ENCODE results near the gene SERPINB5.

The SERPINB5 gene

GRCh38 chr18:63550068-63550467, 73.3 kb downstream of the SERPINB5 start:
- no peak for TF ChIP-seq CTCF (IDR thresholded peaks at IDR 0.05; ENCODE audit: low read length, missing control alignments)
- no peak overlapping the region for H3K4me3 ChIP-seq (replicated peaks; ENCODE audit: low read depth, low read length)
- no peak for DNase-seq (ENCODE audit: low read depth)

- no peak for TF ChIP-seq CTCF (IDR thresholded peaks at IDR 0.05; ENCODE audit: low read length, missing control alignments)
- no peak overlapping the region for H3K4me3 ChIP-seq (replicated peaks; ENCODE audit: low read depth, low read length)
- no peak for DNase-seq (ENCODE audit: low read depth)
These were observed 75.0 kb downstream of the SERPINB5 start for GRCh38 chr18:63551769-63552168.

GRCh38 chr18:63552581-63552980, 75.8 kb downstream of the SERPINB5 start:
- no peak for TF ChIP-seq CTCF (IDR thresholded peaks at IDR 0.05; ENCODE audit: low read length, missing control alignments)
- no peak overlapping the region for H3K4me3 ChIP-seq (replicated peaks; ENCODE audit: low read depth, low read length)
- no peak for DNase-seq (ENCODE audit: low read depth)

GRCh38 chr18:63553081-63553480, 76.3 kb downstream of the SERPINB5 start:
- DNase-seq (ENCODE audit: low read depth), result peak; percentile 62
- TF ChIP-seq CTCF (IDR thresholded peaks at IDR 0.05; ENCODE audit: low read length, missing control alignments), result no peak
- H3K4me3 ChIP-seq (replicated peaks; ENCODE audit: low read depth, low read length), result no peak overlapping the region
